GM12878 (cell line): Measurements from ENCODE around the gene RALB. TPM values are rescaled to one million over a fixed set of nuclear protein-coding genes. Genes with fewer than 3 reads are reported as not detected.

Source experiments
- BACH1 ChIP-seq: fragments of 450-650 bp; IDR thresholded peaks from 2 replicates; pipeline ENCODE4 v1.6.1; 2017; ENCODE audit warnings: mild to moderate bottlenecking, borderline replicate concordance
- BHLHE40 ChIP-seq, 2 experiments: fragments of 450-650 bp in 1 of 2; IDR thresholded peaks; 2 replicates each; pipeline ENCODE4 v1.6.1; 2011 to 2017; ENCODE audit warnings: low read depth in 2 of 2, borderline replicate concordance in 1 of 2, improper control_type of control experiment in 1 of 2, low read length in 1 of 2, mild to moderate bottlenecking in 1 of 2
- CHD4 ChIP-seq: fragments of 200-600 bp; sonication (generic); IDR thresholded peaks from 2 replicates; pipeline ENCODE4 v1.6.1; 2016; ENCODE audit warnings: mild to moderate bottlenecking
- EZH2 ChIP-seq: IDR thresholded peaks from 2 replicates; pipeline ENCODE4 v1.6.1; 2012; ENCODE audit warnings: low read depth, mild to moderate bottlenecking, control low read depth, inconsistent platforms, low read length, borderline replicate concordance; ENCODE audit not compliant: control insufficient read depth
- JUNB ChIP-seq: IDR thresholded peaks from 2 replicates; pipeline ENCODE4 v1.6.1; 2016; ENCODE audit warnings: antibody characterized with exemption, mild to moderate bottlenecking
- JUND ChIP-seq: IDR thresholded peaks from 2 replicates; pipeline ENCODE4 v1.6.1; 2012; ENCODE audit warnings: low read depth, mild to moderate bottlenecking, low read length, improper control_type of control experiment, moderate library complexity
- KDM1A ChIP-seq: fragments of 200-600 bp; sonication (generic); IDR thresholded peaks from 2 replicates; pipeline ENCODE4 v1.6.1; 2016; ENCODE audit warnings: borderline replicate concordance
- MYB ChIP-seq: fragments of 150-350 bp; IDR thresholded peaks from 2 replicates; pipeline ENCODE4 v1.6.1; 2014; ENCODE audit warnings: mild to moderate bottlenecking, low read depth, low read length, borderline replicate concordance
- NFIC ChIP-seq: IDR thresholded peaks from 2 replicates; pipeline ENCODE4 v1.6.1; 2012; ENCODE audit warnings: low read depth, mild to moderate bottlenecking, inconsistent platforms, low read length, moderate library complexity
- NR2C1 ChIP-seq: fragments of 450-650 bp; IDR thresholded peaks from 2 replicates; pipeline ENCODE4 v1.6.1; 2017; ENCODE audit warnings: antibody characterized with exemption, mild to moderate bottlenecking, moderate library complexity
- PML ChIP-seq: IDR thresholded peaks from 2 replicates; pipeline ENCODE4 v1.6.1; 2012; ENCODE audit warnings: low read length, inconsistent platforms
- RAD51 ChIP-seq: fragments of 450-650 bp; IDR thresholded peaks from 2 replicates; pipeline ENCODE4 v1.6.1; 2016; ENCODE audit warnings: moderate library complexity, mild to moderate bottlenecking, inconsistent platforms
- RBBP5 ChIP-seq: fragments of 200-600 bp; sonication (generic); conservative IDR thresholded peaks from 2 replicates; pipeline ENCODE4 v1.6.1; 2016
- RELA ChIP-seq: fragments of 450-650 bp; IDR thresholded peaks from 2 replicates; pipeline ENCODE4 v1.8.0; 2014; ENCODE audit warnings: borderline replicate concordance; ENCODE audit not compliant: partially characterized antibody
- SMAD5 ChIP-seq: IDR thresholded peaks from 2 replicates; pipeline ENCODE4 v1.6.1; 2016; ENCODE audit warnings: antibody characterized with exemption, low read depth
- TCF3 ChIP-seq: IDR thresholded peaks from 2 replicates; pipeline ENCODE4 v1.6.1; 2012; ENCODE audit warnings: low read depth, mild to moderate bottlenecking, low read length, borderline replicate concordance; ENCODE audit not compliant: insufficient read depth
- WRNIP1 ChIP-seq: IDR thresholded peaks from 2 replicates; pipeline ENCODE4 v1.6.1; 2011; ENCODE audit warnings: low read depth, low read length, improper control_type of control experiment, borderline replicate concordance
- YBX1 ChIP-seq: fragments of 450-650 bp; IDR thresholded peaks from 2 replicates; pipeline ENCODE4 v1.6.1; 2016; ENCODE audit warnings: antibody characterized with exemption
- YY1 ChIP-seq: IDR thresholded peaks from 2 replicates; pipeline ENCODE4 v1.6.1; 2011; ENCODE audit warnings: low read depth, mild to moderate bottlenecking, low read length
- ZNF687 ChIP-seq: fragments of 450-650 bp; IDR thresholded peaks from 2 replicates; pipeline ENCODE4 v1.6.1; 2017; ENCODE audit warnings: mild to moderate bottlenecking, moderate library complexity
- polyA plus RNA-seq, 11 experiments: library from polyadenylated mRNA; depleted of rRNA in 4 of 11; unstranded in 6 of 11; stranded (reverse) in 5 of 11; fragments of >200 nt; fragmentation: Nextera tagmentation in 4 of 11; fragmentation: Illumina TruSeq in 1 of 11; extraction: Ambion mirVana in 4 of 11; extraction: Trizol in 1 of 11; gene quantifications; 1 replicate in 1 of 11; 2 replicates in 10 of 11; pipeline versions ENCODE4 v1.2.1 to v1.2.3, GENCODE V29; 2011 to 2016; ENCODE audit warnings: inconsistent platforms in 2 of 11, missing spikeins in 2 of 11, low read depth in 1 of 11
- total RNA-seq, 4 experiments: library from RNA; depleted of rRNA in 3 of 4; stranded (reverse); fragments of >200 nt in 3 of 4; fragmentation: Illumina TruSeq in 1 of 4; extraction: Trizol in 1 of 4; gene quantifications; 2 replicates each; pipeline versions ENCODE4 v1.2.1 to v1.2.3, GENCODE V29; 2013 to 2021
- TF ChIP-seq, protein P1 (sequence below): fragments of 450-650 bp; IDR thresholded peaks from 2 replicates; pipeline ENCODE4 v1.6.1; 2017; ENCODE audit warnings: mild to moderate bottlenecking
- TF ChIP-seq, protein P2 (sequence below): fragments of 150-350 bp; IDR thresholded peaks from 2 replicates; pipeline ENCODE4 v1.6.1; 2016; ENCODE audit warnings: low read depth, low read length

RALB gene
- total and polyA plus RNA-seq, 10 of the 15 experiments (the other 5 are each of a cell fraction or from before 2014, with no cell fraction given) = 8.3 to 54.0 (median 24.2) TPM

DNA sequence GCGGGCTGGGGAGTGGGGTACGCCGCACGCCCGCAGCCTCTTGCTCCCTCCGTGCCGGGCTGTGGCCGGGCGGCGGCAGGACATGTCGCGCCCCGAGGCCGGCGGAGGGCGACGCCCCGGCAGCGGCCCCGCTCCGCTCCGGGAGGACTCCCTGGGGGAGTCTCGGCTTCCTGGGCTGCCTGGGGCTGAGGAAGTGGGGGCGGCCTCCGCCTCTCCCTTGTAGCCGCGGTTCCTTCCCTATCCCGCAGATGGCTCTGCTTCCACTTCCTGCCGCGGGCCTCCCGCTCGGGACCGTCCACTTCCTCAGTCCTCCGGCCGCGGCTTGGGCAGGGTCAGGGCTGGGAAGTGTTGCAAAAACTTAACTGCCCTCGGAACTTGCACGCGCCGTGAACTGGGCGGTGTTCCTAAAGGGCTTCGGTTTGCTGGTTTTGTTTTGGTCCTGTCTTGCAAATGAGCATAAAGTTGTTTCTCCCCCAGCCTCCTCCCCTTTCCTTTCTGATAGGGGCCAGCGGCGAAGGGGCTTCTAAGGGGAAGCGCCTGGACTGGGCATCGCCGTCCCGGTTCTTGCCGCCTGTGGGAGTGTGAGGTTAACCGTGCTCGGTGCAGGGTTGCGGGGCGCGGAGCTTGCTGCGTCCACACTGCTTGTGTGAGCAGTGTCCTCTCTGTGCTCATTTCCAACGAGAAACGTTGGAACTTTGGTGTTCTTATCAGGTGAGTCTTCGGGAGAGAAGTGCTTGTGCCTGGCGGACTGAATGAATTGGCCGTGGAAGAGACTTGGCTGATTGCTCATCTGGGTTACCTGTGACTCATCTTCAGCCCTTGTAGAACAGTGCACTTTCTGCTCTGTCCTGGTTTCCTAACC lies 600 bp downstream of the RALB start (continued):
- TF ChIP-seq TCF3 (no peak), MYB (no peak), WRNIP1 (no peak), ZNF687 (peak; percentile 58; the same call in 1 of the 2 replicates), NFIC (no peak), RBBP5 (no peak), YY1 (0 out of 2 replicates have a peak, but pooled peaks have one; percentile 1), SMAD5 (no peak), EZH2 (no peak), RELA (no peak), BACH1 (peak; percentile 70; the same call in 1 of the 2 replicates), RAD51 (no peak), JUND (no peak), BHLHE40 (IDR thresholded peaks at IDR 0.05; ENCODE audit: borderline replicate concordance in 1 of 2, low read depth in 2 of 2, low read length in 1 of 2) (peak in 1 of 2 experiments; percentile 37; a peak in 1 of 4 replicates), PML (no peak), CHD4 (no peak), JUNB (no peak), YBX1 (no peak), KDM1A (no peak), NR2C1 (no peak)
- TF ChIP-seq, protein P1, sequence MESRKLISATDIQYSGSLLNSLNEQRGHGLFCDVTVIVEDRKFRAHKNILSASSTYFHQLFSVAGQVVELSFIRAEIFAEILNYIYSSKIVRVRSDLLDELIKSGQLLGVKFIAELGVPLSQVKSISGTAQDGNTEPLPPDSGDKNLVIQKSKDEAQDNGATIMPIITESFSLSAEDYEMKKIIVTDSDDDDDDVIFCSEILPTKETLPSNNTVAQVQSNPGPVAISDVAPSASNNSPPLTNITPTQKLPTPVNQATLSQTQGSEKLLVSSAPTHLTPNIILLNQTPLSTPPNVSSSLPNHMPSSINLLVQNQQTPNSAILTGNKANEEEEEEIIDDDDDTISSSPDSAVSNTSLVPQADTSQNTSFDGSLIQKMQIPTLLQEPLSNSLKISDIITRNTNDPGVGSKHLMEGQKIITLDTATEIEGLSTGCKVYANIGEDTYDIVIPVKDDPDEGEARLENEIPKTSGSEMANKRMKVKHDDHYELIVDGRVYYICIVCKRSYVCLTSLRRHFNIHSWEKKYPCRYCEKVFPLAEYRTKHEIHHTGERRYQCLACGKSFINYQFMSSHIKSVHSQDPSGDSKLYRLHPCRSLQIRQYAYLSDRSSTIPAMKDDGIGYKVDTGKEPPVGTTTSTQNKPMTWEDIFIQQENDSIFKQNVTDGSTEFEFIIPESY = no peak
- TF ChIP-seq, protein P2, sequence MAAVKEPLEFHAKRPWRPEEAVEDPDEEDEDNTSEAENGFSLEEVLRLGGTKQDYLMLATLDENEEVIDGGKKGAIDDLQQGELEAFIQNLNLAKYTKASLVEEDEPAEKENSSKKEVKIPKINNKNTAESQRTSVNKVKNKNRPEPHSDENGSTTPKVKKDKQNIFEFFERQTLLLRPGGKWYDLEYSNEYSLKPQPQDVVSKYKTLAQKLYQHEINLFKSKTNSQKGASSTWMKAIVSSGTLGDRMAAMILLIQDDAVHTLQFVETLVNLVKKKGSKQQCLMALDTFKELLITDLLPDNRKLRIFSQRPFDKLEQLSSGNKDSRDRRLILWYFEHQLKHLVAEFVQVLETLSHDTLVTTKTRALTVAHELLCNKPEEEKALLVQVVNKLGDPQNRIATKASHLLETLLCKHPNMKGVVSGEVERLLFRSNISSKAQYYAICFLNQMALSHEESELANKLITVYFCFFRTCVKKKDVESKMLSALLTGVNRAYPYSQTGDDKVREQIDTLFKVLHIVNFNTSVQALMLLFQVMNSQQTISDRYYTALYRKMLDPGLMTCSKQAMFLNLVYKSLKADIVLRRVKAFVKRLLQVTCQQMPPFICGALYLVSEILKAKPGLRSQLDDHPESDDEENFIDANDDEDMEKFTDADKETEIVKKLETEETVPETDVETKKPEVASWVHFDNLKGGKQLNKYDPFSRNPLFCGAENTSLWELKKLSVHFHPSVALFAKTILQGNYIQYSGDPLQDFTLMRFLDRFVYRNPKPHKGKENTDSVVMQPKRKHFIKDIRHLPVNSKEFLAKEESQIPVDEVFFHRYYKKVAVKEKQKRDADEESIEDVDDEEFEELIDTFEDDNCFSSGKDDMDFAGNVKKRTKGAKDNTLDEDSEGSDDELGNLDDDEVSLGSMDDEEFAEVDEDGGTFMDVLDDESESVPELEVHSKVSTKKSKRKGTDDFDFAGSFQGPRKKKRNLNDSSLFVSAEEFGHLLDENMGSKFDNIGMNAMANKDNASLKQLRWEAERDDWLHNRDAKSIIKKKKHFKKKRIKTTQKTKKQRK = no peak
